Pancreas (tissue), 10 donors: ENCODE measurements around the gene TSHZ3. TPM values are rescaled to one million over a fixed set of nuclear protein-coding genes. Genes with fewer than 3 reads are reported as not detected.

Source experiments
- ATAC-seq, 4 donors: fragments of 200-7000 bp; cut with Tn5 transposase; one replicate each; pipeline versions ENCODE4 v1.8.0 to v1.9.1; 2020; ENCODE audit warnings: mild to moderate bottlenecking in 4 of 4, moderate library complexity in 4 of 4
- DNase-seq, 6 donors: peaks; one replicate each; pipeline ENCODE4 v3.0.0-alpha.2; 2020
- FAIRE-seq: peaks from 2 replicates; lab custom pipeline; 2012; peaks lifted over from hg19 to GRCh38; lab: Jason Lieb, UNC
- H3K27ac ChIP-seq, 4 donors: fragments of 200-600 bp; sonication (generic); 1 replicate in 3 of 4; 2 replicates in 1 of 4; pipeline versions ENCODE4 v1.5.0 to v1.8.0; 2020
- H3K27me3 ChIP-seq, 4 donors: fragments of 200-600 bp; one replicate each; pipeline ENCODE4 v1.8.0; 2021
- H3K36me3 ChIP-seq, 3 donors: fragments of 200-600 bp; sonication (generic) in 1 of 3; one replicate each; pipeline versions ENCODE4 v1.5.0 to v1.8.0; 2020 to 2021
- H3K4me1 ChIP-seq, 3 donors: fragments of 200-600 bp; one replicate each; pipeline ENCODE4 v1.8.0; 2021
- H3K4me3 ChIP-seq, 4 donors: fragments of 200-600 bp; sonication (generic) in 2 of 4; one replicate each; pipeline versions ENCODE4 v1.5.0 to v1.8.0; 2020 to 2021
- H3K9me3 ChIP-seq, 4 donors: fragments of 200-600 bp; one replicate each; pipeline ENCODE4 v1.8.0; 2021
- WGBS, 2 donors: extraction: QIAGEN DNeasy Blood & Tissue Kit; methylation state at CpG; one replicate each; pipeline ENCODE4 v1.1.7; 2013; 5-methylcytosine and 5-hydroxymethylcytosine counted together
- intact Hi-C, 3 donors: fragments of 100-400 bp; cut with DNase I; formaldehyde crosslinking; loops; one replicate each; pipeline versions ENCODE4 v1.11.1 to v1.14.2; 2022
- polyA plus RNA-seq, 2 donors: library from polyadenylated mRNA; stranded (reverse); fragments of 200-250 nt; gene quantifications; one replicate each; pipeline ENCODE4 v1.2.3, GENCODE V29; 2013
- total RNA-seq, 6 donors: library from RNA; stranded (reverse); fragmentation: NEBNext Ultra II Directional in 4 of 6; extraction: Animal tissue kit (Norgen Biotek cat#: 25700) in 4 of 6; gene quantifications; one replicate each; pipeline versions ENCODE4 v1.2.1 to v1.2.4, GENCODE V29; 2021 to 2023
- TF ChIP-seq, protein P1 (sequence below), 4 donors: fragments of 200-600 bp; sonication (generic) in 3 of 4; IDR thresholded peaks; one replicate each; pipeline versions ENCODE4 v1.5.0 to v1.8.0; 2021; ENCODE audit warnings: antibody characterized with exemption in 4 of 4
- donor health status: healthy with polysubstance abuse.
- donor health status: DM: no; HTN: no; CAD: no; lungs with moderate emphysema.
- donor health status: DM: no; HTN: no; CAD: no.
- donor health status: control.
- donor health status: control.
- donor health status: Bipolar disorder and iron deficiency.
- donor health status: DM: yes; HTN: yes; CAD: no.
- donor health status: DM: no; HTN: no; CAD: no.
- donor health status: DM: no; HTN: no; CAD: no.
- donor health status: DM: yes; HTN: yes; CAD: no.

Gene TSHZ3
- total and polyA plus RNA-seq, 8 donors, result 0.87 to 3.2 (median 1.5) TPM

DNA sequence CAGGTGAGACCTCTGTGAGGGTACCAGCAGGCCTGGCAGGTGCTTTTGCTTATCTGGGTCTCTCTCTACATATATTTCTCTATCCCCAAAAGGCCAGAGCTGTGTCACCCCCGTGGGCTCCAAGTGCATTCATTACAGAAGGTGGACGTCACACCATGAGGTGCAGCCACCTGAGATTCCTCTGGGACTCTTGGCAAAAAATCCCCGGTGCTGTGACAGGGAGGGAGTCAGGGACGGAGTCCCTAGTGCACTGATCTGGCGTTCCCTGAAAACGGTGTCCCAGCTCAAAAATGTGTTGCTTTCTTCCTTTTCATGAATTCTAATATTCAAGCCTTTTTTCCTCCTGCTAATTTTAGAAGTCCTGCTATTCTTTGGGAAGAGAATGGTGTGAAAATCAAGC lies 13.5 kb downstream of the TSHZ3 start:
- no peak for FAIRE-seq
- no peak for DNase-seq
- Histone ChIP-seq H3K36me3 (no peaks in the 10 kb centered on the region), H3K27me3 (no peaks in the 10 kb centered on the region), H3K4me1 (no peaks in the 10 kb centered on the region), H3K9me3 (no peaks in the 10 kb centered on the region), H3K27ac (no peak overlapping the region), H3K4me3 (no peak overlapping the region)
- WGBS, 2 donors, result 66 to 76% methylated on average over 6 of the region's 6 CpGs
- no peak for ATAC-seq
- TF ChIP-seq, protein P1, sequence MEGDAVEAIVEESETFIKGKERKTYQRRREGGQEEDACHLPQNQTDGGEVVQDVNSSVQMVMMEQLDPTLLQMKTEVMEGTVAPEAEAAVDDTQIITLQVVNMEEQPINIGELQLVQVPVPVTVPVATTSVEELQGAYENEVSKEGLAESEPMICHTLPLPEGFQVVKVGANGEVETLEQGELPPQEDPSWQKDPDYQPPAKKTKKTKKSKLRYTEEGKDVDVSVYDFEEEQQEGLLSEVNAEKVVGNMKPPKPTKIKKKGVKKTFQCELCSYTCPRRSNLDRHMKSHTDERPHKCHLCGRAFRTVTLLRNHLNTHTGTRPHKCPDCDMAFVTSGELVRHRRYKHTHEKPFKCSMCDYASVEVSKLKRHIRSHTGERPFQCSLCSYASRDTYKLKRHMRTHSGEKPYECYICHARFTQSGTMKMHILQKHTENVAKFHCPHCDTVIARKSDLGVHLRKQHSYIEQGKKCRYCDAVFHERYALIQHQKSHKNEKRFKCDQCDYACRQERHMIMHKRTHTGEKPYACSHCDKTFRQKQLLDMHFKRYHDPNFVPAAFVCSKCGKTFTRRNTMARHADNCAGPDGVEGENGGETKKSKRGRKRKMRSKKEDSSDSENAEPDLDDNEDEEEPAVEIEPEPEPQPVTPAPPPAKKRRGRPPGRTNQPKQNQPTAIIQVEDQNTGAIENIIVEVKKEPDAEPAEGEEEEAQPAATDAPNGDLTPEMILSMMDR (IDR thresholded peaks at IDR 0.05), result no peak
- intact Hi-C loops, result no loop called here

DNA sequence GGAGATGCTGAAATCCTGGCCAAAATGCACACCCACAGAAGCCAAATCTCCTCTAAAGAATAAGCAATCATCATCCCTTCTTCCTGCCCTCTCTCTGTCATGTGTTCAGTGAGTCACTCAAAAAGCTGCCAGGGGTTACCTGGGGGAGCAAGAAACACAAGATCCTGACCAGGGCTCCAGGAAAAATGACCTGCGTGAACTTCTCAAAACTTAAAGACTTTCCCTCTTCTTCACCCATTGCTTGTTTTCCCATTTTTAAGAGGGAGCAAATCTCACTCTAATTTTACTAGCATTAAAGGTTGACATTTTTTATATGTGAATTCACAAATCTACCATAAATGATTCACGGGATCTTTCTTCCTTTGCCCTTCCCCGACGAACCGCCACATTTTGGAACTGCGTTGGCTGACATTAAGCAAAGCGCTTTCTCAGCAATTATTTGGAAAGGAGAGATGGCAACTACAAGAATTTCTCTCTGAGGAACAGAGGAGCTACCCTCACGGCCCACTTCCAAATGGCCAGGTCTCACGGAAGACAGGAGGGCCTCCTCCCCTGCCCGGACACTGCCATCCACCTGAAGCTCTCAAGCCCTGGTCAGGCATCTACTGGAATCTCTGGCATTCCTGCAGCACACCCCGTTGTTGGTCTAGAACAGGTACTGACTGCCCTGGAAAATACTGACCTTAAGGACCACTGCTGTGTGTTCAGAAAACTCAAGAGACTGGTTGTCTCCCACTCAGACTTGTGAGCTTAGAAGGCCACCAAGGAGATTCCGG lies 14.2 kb downstream of the TSHZ3 start:
- FAIRE-seq (no peak), ATAC-seq (no peak), DNase-seq (no peak)
- Histone ChIP-seq H3K36me3 (no peaks in the 10 kb centered on the region), H3K27me3 (no peaks in the 10 kb centered on the region), H3K9me3 (no peaks in the 10 kb centered on the region), H3K4me3 (no peak overlapping the region), H3K27ac (no peak overlapping the region), H3K4me1 (no peaks in the 10 kb centered on the region)
- intact Hi-C loops, result no loop called here
- TF ChIP-seq, protein P1 (IDR thresholded peaks at IDR 0.05), result no peak
- 79 to 90% methylated on average over 12 of the region's 12 CpGs for WGBS, 2 donors

DNA sequence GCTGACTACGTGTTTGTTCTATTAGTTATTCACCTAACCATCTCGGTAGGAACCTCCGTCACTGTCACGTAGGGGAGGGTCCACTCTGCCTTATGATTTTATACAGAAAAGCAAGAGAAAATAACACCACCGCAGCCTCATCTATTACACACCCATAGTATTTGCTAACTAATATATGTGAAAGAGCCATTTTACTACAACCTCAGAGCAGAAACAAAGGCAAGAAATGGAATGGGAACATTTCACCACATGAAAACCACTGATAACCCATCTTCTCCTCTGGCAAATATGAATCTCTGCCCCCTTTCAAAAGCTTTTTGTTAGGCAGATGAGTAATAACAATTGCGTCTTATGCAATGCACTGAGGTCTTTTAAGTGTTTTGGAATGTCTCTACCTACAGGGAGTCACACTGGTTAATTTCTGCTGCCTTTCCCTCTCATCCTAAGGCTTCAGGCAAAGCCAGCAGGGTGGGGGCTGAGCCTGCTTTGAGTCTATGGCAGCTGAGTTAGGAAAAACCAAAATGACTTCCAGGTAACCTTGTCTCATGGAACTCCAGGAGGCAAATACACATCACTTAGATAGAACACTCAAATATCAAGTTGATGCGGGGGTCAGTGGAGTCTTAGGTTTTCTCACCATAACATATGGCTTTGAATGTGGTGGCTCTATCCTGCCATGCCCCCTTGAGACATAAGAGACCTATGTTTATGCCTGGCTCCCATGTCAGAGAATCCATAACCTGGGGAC lies 15.0 kb downstream of the TSHZ3 start:
- H3K4me1 ChIP-seq, result no peaks in the 10 kb centered on the region

DNA sequence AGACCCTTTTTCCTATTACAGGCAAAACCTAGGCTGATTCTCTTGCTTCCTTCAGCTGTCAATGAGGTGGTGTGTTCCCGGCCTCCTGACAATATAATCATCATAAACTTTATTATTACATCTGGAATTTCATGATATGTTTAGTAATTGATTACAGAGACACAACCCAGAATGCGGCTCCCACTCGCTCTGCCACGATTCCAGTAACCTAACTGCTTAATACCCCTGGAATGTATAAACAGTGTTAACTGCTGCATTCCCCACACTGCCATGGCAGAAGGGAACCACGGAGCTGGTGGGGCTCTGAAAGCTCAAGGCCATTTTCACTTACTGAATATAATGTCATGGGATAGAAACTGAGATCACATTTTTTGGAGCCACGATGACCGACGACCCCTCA lies 17.1 kb downstream of the TSHZ3 start:
- ATAC-seq (no peak), DNase-seq (no peak), FAIRE-seq (no peak)
- Histone ChIP-seq H3K9me3 (no peaks in the 10 kb centered on the region), H3K4me3 (no peak overlapping the region), H3K27ac (no peak overlapping the region), H3K4me1 (no peaks in the 10 kb centered on the region), H3K36me3 (no peaks in the 10 kb centered on the region), H3K27me3 (peaks cover 0 to 2% (median 0%) of the 10 kb centered on the region in 4 donors)
- whole genome bisulfite sequencing, 2 donors, result 57 to 62% methylated on average over 8 of the region's 8 CpGs
- TF ChIP-seq, protein P1 (IDR thresholded peaks at IDR 0.05), result no peak
- intact Hi-C loops, result no loop called here

More for the DNA sequence above, 15.0 kb downstream of the TSHZ3 start:
- Histone ChIP-seq H3K9me3 (no peaks in the 10 kb centered on the region), H3K4me3 (no peak overlapping the region), H3K27ac (no peak overlapping the region), H3K27me3 (no peaks in the 10 kb centered on the region), H3K36me3 (no peaks in the 10 kb centered on the region)
- WGBS, 2 donors, result 76 to 86% methylated on average over 7 of the region's 7 CpGs
- FAIRE-seq (no peak), DNase-seq (no peak), ATAC-seq (no peak)
- intact Hi-C loops, result no loop called here
- TF ChIP-seq, protein P1 (IDR thresholded peaks at IDR 0.05), result no peak
